HG03039 (cell line): ENCODE data around the gene GXYLT2.
"Not testable (repeated sequence)": the region's sequence is repeated elsewhere in the genome, so short reads cannot be mapped to it uniquely, and the experiment has no call there.

Experiments used
- ATAC-seq: cut with Tn5 transposase; IDR thresholded peaks from one replicate; pipeline ENCODE4 v1.9.1; 2021; ENCODE audit warnings: mild to moderate bottlenecking, moderate library complexity; ENCODE audit not compliant: unreplicated experiment

Gene GXYLT2

DNA sequence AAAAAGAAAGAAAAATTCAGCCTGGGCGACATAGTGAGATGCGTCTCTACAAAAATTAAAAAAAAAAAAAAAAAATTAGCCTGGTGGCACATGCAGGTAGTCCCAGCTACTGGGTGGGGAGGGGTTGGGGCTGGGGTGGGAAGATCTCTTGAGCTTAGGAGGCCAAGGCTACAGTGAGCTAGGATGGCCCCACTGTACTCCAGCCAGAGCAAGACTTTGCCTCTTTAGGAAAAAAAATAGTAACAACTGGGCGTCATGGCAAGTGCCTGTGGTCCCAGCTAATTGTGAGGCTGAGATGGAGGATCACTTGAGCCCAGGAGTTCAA, 84.8 kb downstream of the GXYLT2 start:
- ATAC-seq, result no peak

- no peak for ATAC-seq
Measured at GRCh38 chr3:72973031-72973723, 85.3 kb downstream of the GXYLT2 start.

DNA sequence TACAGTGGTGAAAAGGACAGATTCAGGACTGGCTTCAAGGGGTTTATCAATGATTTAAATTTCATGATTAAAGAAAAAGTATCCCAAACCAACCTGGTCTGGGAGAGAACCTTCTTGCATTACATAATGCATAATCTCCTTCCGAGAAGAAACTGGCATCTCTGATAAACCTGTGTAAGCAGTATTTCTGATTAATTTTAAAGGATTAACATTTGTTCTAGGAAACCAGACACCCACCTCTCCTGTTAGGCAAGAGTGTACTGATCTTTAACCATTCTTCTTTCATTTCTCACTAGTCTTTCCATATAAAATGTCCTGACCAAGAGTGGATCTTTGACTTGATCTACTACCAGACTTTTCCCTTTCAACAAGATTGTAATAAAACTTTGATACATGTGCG, 85.9 kb downstream of the GXYLT2 start:
- no peak for ATAC-seq

DNA sequence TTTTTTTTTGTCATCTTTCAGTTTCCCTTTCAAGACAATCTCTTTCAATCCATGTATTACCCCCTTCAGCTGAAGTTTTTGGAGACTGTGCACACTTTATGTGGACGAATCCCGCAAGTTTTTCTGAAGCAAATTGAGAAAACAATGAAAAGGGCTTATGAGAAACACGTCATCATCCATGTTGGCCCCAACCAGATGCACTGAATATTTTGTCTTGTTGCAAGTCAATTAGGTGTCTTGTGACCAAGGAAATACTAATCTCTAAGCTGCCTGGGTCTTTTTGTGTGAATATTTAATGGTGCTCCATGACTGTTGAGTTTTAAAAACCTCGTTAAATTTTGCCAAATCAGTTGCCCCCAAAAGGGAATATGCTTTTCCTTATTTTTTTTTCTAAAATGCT, 87.1 kb downstream of the GXYLT2 start:
- no peak for ATAC-seq

DNA sequence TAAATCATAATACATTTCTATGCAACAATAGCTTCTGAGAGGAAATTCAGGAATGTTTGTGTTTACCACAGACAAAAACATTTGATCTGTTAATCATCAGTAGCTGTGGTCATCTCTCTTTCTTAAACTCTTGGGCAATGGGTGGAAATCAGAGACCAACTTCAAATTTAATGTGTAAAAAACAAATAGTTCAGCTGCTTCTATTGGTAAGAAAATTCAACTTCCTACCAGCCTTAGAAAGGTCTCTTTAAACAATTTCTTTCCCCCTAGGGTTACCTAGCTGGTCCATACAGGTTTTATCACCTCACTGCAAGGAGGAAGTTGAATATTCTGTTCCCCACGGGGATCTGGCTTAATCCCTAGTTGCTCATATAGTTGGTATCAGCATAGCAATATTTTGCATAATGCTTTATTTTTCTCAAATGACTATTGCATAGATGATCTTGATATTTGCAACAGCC, 88.5 kb downstream of the GXYLT2 start:
- ATAC-seq, result no peak

DNA sequence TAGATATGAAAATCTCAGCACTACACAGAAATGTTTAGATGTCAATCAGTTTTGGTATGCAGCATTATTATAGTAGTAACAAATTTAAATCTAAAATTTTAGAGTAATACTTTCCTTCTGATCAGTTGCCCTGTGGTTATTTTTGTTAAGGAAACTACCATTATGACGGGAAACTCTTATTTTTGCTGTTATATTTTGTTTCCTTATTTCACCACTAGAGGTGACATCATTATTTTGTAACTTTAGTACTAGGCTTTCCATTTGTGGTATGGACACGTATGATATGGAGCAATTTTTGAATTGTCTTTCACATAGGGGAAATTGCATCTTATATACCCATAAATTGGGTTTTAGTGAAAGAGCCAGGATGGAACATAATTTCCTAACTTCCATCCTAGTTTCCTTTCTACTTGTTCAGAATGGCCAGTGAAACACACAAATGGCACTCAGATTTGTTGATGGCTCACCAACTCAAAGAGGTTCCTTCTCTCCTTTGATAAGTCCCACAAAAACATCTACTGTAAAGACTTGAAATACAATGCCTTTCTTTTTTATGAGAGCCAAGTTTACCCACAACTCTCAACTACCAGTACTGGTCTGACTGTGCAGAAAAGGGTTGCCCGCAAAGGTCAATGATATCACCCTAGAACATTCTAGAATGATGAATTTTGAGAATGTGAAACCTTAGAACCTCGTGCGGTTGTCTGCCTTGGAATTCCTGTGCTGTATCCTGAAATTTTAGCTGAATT, 89.4 kb downstream of the GXYLT2 start:
- ATAC-seq, result peak; percentile 58

GRCh38 chr3:72982609-72983366, 94.9 kb downstream of the GXYLT2 start:
- ATAC-seq, result no peak

- no peak for ATAC-seq
Measured at GRCh38 chr3:72985576-72985975, 97.7 kb downstream of the GXYLT2 start.

DNA sequence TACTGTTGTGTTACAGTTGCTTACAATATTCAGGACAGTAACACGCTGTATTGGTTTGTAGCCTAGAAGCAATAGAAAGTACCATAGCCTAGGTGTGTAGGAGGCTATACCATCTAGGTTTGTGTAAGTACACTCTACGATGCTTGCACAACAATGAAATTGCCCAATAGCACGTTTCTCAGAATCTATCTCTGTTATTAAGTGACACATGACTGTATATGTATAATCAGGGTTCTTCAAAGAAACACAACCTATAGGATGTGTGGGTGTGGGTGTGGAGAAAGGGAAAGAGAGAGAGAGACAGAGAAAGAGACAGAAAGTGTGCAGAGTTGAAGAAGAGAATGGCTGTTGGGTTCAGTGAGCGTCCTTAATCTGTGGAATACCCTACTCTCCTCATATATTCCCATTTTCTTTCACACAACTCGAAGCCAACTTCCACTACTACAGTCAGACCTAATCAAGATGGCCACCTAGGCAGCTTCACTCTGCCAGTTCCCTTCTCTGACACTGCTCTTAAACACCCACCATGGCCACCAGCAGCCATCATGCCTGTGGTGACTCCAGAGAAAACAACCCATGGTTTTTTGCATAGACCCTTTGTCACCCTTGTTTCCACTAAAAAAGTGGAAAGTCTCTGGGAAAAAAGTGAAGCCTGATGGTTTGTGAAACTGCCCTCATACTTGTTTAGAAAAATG, 103.0 kb downstream of the GXYLT2 start:
- ATAC-seq, result no peak

DNA sequence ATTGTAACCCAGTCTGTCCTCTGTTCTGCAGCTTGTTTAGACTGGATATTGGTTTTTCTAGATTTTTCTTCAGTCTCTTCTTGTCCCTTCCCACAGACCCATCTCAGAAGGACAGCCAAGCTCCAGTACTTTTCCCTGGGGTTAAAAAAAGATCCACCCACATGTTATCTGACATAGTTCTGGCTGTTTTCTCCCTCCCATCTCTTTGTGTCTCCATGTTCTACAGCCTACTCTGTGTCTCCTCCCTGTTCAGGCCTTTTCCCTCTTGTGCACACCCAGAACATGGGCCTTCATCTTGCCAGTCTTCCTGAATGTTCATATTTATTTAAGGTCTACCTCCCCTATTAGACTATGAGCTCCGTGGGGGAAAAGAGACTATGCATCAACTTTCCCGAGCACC, 103.7 kb downstream of the GXYLT2 start:
- no peak for ATAC-seq

DNA sequence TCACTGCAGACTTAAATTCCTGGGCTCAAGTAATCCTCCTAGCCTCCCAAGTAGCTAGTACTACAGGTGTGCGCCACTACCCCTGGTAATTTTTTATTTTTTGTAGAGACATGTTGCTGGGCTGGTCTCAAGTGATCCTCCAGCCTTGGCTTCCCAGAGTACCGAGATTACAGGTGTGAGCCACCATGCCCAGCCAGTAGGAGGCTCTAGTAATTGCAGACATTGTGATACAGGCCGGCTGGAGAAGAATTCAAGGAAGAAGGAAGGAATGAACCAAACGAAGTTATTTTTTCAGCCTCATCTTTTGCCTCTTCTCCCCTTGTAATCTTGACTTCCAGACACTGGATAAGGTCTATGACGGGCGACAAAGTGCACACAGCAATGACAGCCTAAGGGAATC, 105.5 kb downstream of the GXYLT2 start:
- ATAC-seq, result no peak

- no peak for ATAC-seq
Measured at GRCh38 chr3:72995337-72995736, 107.5 kb downstream of the GXYLT2 start.

GRCh38 chr3:72996121-72996472, 108.3 kb downstream of the GXYLT2 start:
- no peak for ATAC-seq

- peak; percentile 88 for ATAC-seq
Measured at GRCh38 chr3:72996473-72997333, 108.9 kb downstream of the GXYLT2 start, which contains the start of gene PPP4R2. PPP4R2 (plus strand) TSS chr3:72996811; CDS start chr3:72997038, 227 bp downstream.

DNA sequence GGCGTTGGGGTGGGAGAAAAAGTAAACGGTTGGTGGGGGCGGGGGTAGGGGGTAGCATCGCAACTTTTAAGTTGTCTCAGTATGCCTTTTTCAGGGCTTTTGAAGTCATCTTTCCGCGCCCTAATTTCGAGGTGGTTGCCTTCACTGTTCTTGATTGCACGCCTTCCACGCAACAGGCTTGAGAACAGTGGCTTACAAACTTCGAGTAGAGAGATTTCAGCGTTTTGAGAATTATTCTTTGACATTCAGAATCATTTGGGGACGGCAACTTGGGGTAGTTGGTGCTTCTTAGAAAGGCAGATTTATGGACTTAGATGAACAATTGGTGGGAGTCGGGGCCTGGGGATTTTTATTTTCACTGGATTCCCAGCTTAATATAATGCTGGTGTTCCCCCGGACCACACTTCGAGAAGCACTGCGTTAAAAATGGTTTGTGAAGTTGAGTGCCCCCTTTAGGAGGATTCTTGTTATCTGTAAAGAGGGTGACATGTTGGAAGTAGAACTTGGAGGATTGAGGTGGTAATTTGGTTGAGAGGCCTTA, 109.6 kb downstream of the GXYLT2 start:
- no peak for ATAC-seq

- ATAC-seq, result no peak
Measured at GRCh38 chr3:72998466-72998865, 110.6 kb downstream of the GXYLT2 start.

DNA sequence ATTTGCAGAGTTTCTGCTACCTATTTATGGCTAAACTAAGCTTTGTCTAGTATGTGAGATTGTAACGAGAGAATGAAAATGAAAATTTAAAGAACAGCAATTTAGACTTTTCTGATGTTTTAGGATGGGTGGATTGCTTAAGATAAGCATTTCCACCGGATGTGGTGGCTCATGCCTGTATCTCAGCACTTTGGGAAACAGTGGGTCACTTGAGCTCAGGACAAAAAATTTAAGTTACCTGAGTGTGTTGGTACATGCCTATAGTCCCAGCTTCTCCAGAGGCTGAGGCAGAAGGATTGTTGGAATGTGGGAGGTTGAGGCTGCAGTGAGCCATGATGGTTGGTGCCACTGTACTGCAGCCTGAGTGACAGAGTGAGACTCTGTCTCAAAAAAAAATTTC, 112.1 kb downstream of the GXYLT2 start:
- no peak for ATAC-seq

GRCh38 chr3:73003050-73003449, 115.2 kb downstream of the GXYLT2 start:
- ATAC-seq, result not testable (repeated sequence)

- ATAC-seq, result no peak
Measured at GRCh38 chr3:73004316-73004715, 116.5 kb downstream of the GXYLT2 start.
